NCI-H2107 treated with DMSO at 0.1 percent for 48 hours (cell line): ENCODE data around the gene APBA1.
"Not testable (repeated sequence)": the region's sequence is repeated elsewhere in the genome, so short reads cannot be mapped to it uniquely, and the experiment has no call there.

Experiments used
- DNase-seq: peaks from one replicate; lab custom pipeline; 2025; ENCODE audit not compliant: unreplicated experiment; lab: John Stamatoyannopoulos, UW

The APBA1 gene

DNA sequence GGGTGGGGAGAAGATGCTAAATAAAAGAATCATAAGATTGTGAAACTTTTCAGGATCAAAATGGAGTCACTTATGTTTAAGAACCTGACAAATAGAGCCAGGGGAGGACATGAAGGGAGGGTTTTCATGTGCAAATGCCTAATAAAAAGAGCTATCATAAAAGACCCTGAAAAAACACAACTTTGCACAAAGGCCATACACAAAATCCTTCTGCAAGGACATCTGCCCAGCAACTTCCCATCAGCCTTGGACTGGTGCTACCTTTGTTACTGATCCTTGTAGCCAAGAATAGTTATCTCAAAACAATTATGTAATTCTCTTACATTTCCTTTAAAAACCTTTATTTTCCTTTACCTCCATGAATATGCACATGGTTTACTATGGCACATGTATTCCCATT lies 63.0 kb downstream of the APBA1 start:
- DNase-seq = no peak

GRCh38 chr9:69606089-69606488 lies 66.1 kb downstream of the APBA1 start:
- DNase-seq = no peak

GRCh38 chr9:69605406-69605805 lies 66.8 kb downstream of the APBA1 start:
- peak; percentile 26 for DNase-seq

- no peak for DNase-seq
These were observed 67.5 kb downstream of the APBA1 start for GRCh38 chr9:69604568-69605219.

DNA sequence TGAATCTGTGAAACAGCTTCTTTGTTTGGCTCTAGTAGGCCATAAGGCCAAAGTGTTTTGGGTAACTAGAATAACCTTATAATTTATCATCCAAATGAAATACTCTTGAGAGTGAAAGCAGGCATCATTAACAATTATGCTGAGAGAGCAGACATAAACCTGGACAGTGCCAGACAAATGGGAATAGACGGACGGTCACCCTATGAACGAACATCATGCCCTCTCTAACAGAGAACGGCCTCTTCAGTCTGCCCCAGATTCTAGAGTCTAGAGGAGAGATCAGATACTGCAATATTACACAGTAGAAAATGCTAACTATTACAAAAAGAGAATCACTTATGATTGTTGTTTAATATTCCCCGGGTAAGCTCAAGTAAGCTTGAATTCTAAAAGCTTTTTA lies 68.5 kb downstream of the APBA1 start:
- no peak for DNase-seq

DNA sequence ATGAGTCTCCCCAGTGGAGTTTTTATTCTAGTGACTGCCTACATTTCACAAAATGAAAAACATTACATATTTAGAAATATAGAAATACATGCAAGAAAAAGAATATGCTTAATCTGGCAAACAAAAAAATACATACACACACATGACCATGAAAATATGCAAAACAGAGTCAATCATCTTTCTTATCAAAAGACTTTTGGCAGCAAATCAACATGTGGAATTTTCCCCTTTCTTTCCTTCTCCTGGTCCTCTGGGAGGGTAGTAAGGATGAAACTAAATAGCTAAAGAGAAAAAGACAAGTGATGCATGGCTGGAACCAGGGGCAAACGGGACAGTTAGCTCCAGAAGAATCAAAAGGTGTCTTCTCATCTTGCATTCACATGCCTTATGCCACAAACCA lies 69.4 kb downstream of the APBA1 start:
- no peak for DNase-seq

- DNase-seq = no peak
These were observed 70.5 kb downstream of the APBA1 start for GRCh38 chr9:69601698-69602097.

DNA sequence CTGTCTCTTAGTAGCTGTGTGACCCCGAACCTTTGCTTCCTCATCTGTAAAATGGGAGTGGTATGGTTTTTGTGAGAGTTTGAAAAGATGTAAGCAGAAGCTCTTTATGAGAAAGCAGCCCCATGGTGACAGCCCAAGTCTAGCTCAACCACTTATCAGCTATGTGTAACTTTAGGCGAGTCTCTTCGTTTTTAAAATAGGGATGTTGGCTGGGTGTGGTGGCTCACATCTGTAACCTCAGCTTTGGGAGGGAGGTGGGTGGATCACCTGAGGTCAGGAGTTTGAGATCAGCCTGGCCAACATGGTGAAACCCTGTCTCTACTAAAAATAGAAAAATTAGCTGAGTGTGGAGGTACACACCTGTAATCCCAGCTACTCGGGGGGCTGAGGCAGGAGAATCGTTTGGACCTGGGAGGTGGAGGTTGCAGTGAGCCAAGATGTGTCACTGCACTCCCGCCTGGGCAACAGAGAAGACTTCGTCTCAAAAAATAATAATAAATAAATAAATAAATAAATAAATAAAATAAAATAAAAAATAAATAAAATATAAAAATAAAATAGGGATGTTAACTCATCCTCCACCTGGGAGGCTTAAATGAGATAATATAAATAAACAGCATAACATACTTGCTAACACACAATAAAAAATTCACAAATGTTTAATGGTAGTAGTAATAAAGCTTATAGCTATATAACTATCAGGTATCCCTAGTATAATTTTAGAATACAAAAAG lies 71.7 kb downstream of the APBA1 start:
- no peak for DNase-seq

- DNase-seq = no peak
These were observed 72.8 kb downstream of the APBA1 start for GRCh38 chr9:69599232-69599971.

GRCh38 chr9:69596906-69597305 lies 75.3 kb downstream of the APBA1 start:
- not testable (repeated sequence) for DNase-seq

DNA sequence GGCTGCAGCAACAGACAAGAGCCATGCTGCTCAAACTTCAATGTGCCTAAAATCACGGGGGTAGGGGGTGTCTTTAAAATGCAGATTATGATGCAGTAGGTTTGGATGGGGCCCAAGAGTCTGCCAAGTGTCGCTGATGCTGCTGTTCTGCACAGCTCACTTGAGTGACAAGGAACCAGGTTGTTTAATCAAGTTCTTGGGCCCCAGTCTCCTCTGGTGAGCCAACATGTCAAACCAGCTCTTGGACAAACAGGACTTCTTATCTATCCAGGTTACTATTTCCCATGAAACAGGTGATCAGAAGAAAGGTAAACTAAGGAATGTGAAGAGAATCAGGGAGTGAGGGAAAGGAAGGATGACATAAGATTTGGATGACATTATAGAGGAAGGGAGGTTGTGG lies 78.0 kb downstream of the APBA1 start:
- DNase-seq = no peak

DNA sequence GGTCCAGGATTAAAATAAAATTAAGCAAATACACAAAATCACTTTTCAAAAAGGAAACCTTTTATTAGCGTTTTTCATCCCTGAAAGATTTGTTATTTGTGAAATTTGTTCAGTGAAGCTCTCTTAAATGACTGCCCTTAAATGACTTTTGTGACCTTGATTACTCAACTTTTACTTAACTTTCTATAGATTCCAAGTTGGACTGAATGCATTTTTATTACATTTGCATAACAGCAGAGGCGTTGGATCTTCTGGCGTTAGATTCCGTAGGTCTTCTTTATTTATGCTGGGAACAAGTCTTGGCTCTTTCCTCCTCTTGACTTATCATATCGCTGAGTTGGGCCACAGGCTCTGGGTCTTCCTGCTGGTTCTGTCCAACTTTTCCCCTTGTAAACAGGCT lies 78.4 kb downstream of the APBA1 start:
- no peak for DNase-seq

- no peak for DNase-seq
These were observed 78.9 kb downstream of the APBA1 start for GRCh38 chr9:69593301-69593700.

- DNase-seq = no peak
These were observed 81.9 kb downstream of the APBA1 start for GRCh38 chr9:69590266-69590665.

GRCh38 chr9:69589156-69589555 lies 83.0 kb downstream of the APBA1 start:
- DNase-seq = no peak

DNA sequence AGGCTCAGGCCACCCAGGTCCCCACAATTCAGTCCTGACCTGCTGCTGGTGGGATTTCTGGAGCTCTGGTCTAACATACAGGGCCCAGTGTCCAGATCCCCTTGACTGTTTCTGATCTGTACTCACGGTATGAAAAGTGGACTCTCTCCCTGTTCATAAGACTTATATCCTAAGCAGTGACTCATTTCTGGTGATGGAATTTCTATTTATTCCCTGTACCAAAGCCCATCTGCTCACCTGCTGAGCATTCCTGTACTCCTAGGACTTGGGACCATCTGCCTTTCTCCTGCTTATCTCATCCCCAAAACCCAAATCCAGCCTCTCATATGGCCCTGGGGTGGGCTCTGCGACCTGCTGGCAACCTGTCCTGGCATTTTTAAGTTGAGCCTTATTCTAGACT lies 86.6 kb downstream of the APBA1 start:
- no peak for DNase-seq

GRCh38 chr9:69584759-69585158 lies 87.4 kb downstream of the APBA1 start:
- no peak for DNase-seq

DNA sequence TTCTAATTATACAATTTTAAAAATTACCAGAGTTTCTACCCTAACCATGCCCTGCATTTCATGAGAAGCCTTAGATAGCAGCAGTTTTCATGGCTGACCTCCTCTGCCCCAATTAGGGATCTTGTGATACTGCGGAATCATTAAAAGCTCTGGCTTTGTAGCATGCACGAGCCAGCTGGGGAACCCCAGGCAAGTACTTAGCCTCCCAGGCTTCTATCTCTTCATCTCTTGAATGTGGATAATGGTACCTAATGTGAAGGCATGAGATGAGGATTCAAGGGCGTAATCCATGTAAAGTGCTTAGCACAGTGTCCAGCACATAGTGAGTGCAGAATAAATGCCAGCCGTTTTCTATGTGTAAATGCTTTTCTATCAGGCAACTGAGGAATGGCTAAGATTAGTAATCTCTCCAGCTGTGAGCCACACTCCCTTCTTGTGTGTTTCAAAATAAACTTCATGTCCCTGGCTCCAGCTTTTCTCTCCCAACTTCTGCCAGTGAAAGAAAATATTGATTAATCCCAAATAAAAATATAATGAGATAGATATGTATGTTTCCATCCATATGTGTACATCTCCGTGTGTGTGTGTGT lies 88.4 kb downstream of the APBA1 start:
- DNase-seq = no peak

- no peak for DNase-seq
These were observed 89.5 kb downstream of the APBA1 start for GRCh38 chr9:69582544-69583297.

DNA sequence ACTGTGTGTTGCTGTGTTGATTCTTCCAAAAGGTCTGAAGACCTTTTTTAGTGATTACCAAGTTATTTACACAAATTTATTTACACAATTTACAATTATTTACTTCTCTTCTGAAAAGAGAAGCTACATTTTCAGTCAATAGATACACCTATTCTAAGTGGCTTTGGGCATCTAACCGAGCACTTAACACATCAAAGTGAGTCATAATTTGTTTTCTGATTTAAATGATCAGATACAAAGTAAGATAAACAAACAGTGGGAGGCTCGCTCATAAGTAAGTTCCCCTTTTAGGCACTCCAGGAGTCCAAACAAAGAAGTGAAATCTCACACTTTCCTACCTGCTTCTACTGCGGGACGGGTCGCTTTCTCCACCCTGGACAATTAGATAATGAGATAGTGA lies 90.2 kb downstream of the APBA1 start:
- DNase-seq = no peak

DNA sequence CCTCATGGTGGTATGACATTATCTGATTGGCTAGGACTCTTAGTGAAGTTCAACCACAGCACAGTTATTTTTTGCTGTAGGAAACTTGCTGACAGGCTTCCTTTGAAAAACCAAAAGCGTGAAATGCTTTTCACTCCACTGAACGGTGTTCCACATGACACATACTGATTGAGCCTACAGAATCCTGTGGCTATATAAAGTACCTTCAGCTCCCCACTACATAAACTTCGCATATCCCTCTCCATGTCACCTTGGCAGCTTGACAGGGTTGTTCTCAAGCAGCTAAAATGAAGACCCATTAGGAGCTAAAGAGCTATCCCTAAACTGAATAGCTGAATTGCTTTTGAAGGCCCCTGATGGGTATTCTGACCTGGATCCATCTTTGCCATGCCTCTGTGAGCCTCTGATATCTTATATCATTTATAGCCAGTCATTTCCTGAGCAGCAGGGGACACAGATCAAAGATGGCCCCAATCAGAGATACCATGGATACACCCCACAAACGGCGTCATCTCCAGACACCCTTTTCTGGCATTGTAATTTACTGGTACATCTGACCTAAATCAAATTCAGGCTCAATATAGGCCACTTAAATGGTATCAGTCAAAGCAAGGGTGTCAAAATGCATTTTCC lies 91.5 kb downstream of the APBA1 start:
- DNase-seq = no peak
